Lower leg skin (tissue), 4 donors: ENCODE measurements around the gene IPO9. TPM values are rescaled to one million over a fixed set of nuclear protein-coding genes. Genes with fewer than 3 reads are reported as not detected.
A peak's percentile ranks its signal among the peaks of the same experiment; 100 is the strongest.

ENCODE experiments used
- DNase-seq, 2 donors: peaks; one replicate each; pipeline ENCODE4 v3.0.0-alpha.2; 2019; ENCODE audit warnings: low spot score in 2 of 2
- H3K4me3 ChIP-seq: fragments of 200-600 bp; sonication (generic); 2 replicates; pipeline ENCODE4 v1.5.1; 2017; ENCODE audit warnings: mild to moderate bottlenecking, low read depth; ENCODE audit not compliant: poor library complexity, severe bottlenecking
- CTCF ChIP-seq, 3 donors: fragments of 450-650 bp; IDR thresholded peaks; one replicate each; pipeline ENCODE4 v1.5.1; 2016; ENCODE audit warnings: antibody characterized with exemption in 3 of 3, mild to moderate bottlenecking in 3 of 3, moderate library complexity in 2 of 3
- POLR2A ChIP-seq, 2 donors: fragments of 450-650 bp; IDR thresholded peaks; one replicate each; pipeline ENCODE4 v1.6.1; 2016 to 2017; ENCODE audit warnings: antibody characterized with exemption in 2 of 2, mild to moderate bottlenecking in 1 of 2, moderate library complexity in 1 of 2
- WGBS, 2 donors: methylation state at CpG; one replicate each; pipeline ENCODE4 v1.1.5; 2018; 5-methylcytosine and 5-hydroxymethylcytosine counted together
- intact Hi-C: fragments of 100-400 bp; cut with DNase I; formaldehyde crosslinking; loops from one replicate; pipeline ENCODE4 v1.15.0; 2023; ENCODE audit warnings: low total_unique reads
- total RNA-seq, 4 donors: library from RNA; depleted of rRNA; stranded (reverse); fragments of >200 nt; gene quantifications; one replicate each; pipeline ENCODE4 v1.1.0, GENCODE V29; 2016

Gene IPO9
- total RNA-seq, 4 donors from 2014 or later: 12.1 to 16.3 (median 15.4) TPM

GRCh38 chr1:201795066-201795465 lies 33.9 kb upstream of the IPO9 start:
- H3K4me3 ChIP-seq: no peak overlapping the region
- intact Hi-C loops: loop anchor here (10.0 kb wide), 1 partner anchor 240 kb away; no protein-coding TSS in a partner anchor
- WGBS, 2 donors: 70 to 75% methylated on average over 3 of the region's 3 CpGs
- no peak for TF ChIP-seq POLR2A (IDR thresholded peaks at IDR 0.05)
- no peak for TF ChIP-seq CTCF (IDR thresholded peaks at IDR 0.05)
- no peak for DNase-seq

- intact Hi-C loops: no loop called here
- no peak for DNase-seq
- no peak for TF ChIP-seq CTCF (IDR thresholded peaks at IDR 0.05)
- TF ChIP-seq POLR2A (IDR thresholded peaks at IDR 0.05): no peak
- H3K4me3 ChIP-seq: no peak overlapping the region
These were observed 28.7 kb upstream of the IPO9 start for GRCh38 chr1:201800246-201800645.

- TF ChIP-seq POLR2A (IDR thresholded peaks at IDR 0.05) (no peak), CTCF (IDR thresholded peaks at IDR 0.05) (no peak)
- no peak overlapping the region for H3K4me3 ChIP-seq
- peak in 1 of 2 donors; percentile 20 for DNase-seq
- intact Hi-C loops: no loop called here
- 92 to 96% methylated on average over 4 of the region's 4 CpGs for WGBS, 2 donors
These were observed 22.2 kb upstream of the IPO9 start for GRCh38 chr1:201806801-201807200.

GRCh38 chr1:201807958-201808632 lies 20.9 kb upstream of the IPO9 start:
- TF ChIP-seq POLR2A (IDR thresholded peaks at IDR 0.05): no peak
- no peak for TF ChIP-seq CTCF (IDR thresholded peaks at IDR 0.05)
- H3K4me3 ChIP-seq: no peak overlapping the region
- DNase-seq: peak in 1 of 2 donors; percentile 58
- intact Hi-C loops: no loop called here
- 87 to 91% methylated on average over 11 of the region's 11 CpGs for WGBS, 2 donors

- H3K4me3 ChIP-seq: no peak overlapping the region
- TF ChIP-seq CTCF (IDR thresholded peaks at IDR 0.05) (no peak), POLR2A (IDR thresholded peaks at IDR 0.05) (no peak)
- WGBS, 2 donors: 90 to 96% methylated on average over 6 of the region's 6 CpGs
- intact Hi-C loops: no loop called here
- DNase-seq: peak in 1 of 2 donors; percentile 65
These were observed 20.3 kb upstream of the IPO9 start for GRCh38 chr1:201808633-201808990.

GRCh38 chr1:201809876-201810275 lies 19.1 kb upstream of the IPO9 start:
- whole genome bisulfite sequencing, 2 donors: 89 to 93% methylated on average over 5 of the region's 5 CpGs
- H3K4me3 ChIP-seq: no peak overlapping the region
- intact Hi-C loops: no loop called here
- TF ChIP-seq CTCF (IDR thresholded peaks at IDR 0.05) (no peak), POLR2A (IDR thresholded peaks at IDR 0.05) (no peak)
- DNase-seq: peak in 1 of 2 donors; percentile 52
